GM23248 (cell line): Measurements from ENCODE around the gene LBHD1.

Source experiments
- EZH2 ChIP-seq: fragments of 200-600 bp; sonication (generic); IDR thresholded peaks from 2 replicates; pipeline ENCODE4 v1.6.1; 2018; ENCODE audit warnings: antibody characterized with exemption, mild to moderate bottlenecking; ENCODE audit not compliant: insufficient read depth, poor library complexity, severe bottlenecking
- EZH2phosphoT487 ChIP-seq: fragments of 200-600 bp; sonication (generic); IDR thresholded peaks from 2 replicates; pipeline ENCODE4 v1.6.1; 2018; ENCODE audit warnings: antibody characterized with exemption, moderate library complexity, mild to moderate bottlenecking, low read depth; ENCODE audit not compliant: insufficient read depth

DNA sequence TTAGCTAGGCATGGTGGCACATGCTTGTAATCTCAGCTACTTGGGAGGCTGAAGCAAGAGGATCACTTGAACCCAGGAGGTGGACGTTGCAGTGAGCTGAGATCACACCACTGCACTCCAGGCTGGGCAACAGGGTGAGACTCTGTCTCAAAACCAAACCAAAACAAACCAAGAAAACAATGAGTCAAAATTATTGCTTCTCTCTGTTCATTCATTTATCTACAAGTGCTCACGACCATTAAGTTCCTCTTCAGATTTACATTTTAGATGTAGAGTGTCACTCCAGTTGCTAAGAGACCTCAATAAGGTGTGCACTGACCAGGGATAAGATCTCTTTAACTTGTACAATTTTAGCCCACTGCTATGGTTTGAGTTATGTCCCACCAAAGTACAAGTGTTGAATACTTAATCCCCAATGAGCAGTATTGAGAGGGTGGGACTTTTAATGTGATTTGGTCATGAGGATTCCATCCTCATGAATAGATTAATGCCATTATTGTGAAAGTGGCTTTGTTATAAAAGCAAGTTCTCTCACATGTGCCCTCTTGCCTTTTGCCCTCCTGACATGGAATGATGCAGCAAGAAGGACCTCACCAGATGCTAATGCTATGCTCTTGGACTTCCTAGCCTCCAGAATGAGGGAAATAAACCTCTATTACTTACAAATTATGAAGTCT lies 47.4 kb upstream of the LBHD1 start:
- TF ChIP-seq EZH2phosphoT487 (no peak), EZH2 (no peak)
